GM23338 (cell line): Measurements from ENCODE around the gene ZNF649. TPM values are rescaled to one million over a fixed set of nuclear protein-coding genes. Genes with fewer than 3 reads are reported as not detected.

ENCODE experiments used
- ATAC-seq: fragments of 200-7000 bp; cut with Tn5 transposase; 3 replicates; pipeline ENCODE4 v1.9.1; 2020
- DNase-seq: peaks from one replicate; pipeline ENCODE4 v3.0.0-alpha.2; 2015; ENCODE audit warnings: low spot score
- H2AFZ ChIP-seq: fragments of 200-600 bp; sonication (generic); 2 replicates; pipeline ENCODE4 v1.8.0; 2016; ENCODE audit warnings: antibody characterized with exemption, mild to moderate bottlenecking, moderate library complexity
- H3F3A ChIP-seq: fragments of 200-600 bp; sonication (generic); replicated peaks from 2 replicates; pipeline ENCODE4 v1.8.0; 2017; ENCODE audit warnings: antibody characterized with exemption, mixed run types, low read depth
- H3K27ac ChIP-seq: fragments of 200-600 bp; sonication (generic); 2 replicates; pipeline ENCODE4 v1.6.1; 2016; ENCODE audit warnings: low read depth
- H3K27me3 ChIP-seq: fragments of 200-600 bp; sonication (generic); 2 replicates; pipeline ENCODE4 v1.8.0; 2016; ENCODE audit warnings: mild to moderate bottlenecking, mixed run types, moderate library complexity; ENCODE audit not compliant: insufficient read depth
- H3K36me3 ChIP-seq: fragments of 200-600 bp; sonication (generic); 2 replicates; pipeline ENCODE4 v1.8.0; 2016; ENCODE audit warnings: mild to moderate bottlenecking; ENCODE audit not compliant: insufficient read depth
- H3K4me1 ChIP-seq: fragments of 200-600 bp; sonication (generic); 2 replicates; pipeline ENCODE4 v1.8.0; 2016; ENCODE audit warnings: mild to moderate bottlenecking, moderate library complexity; ENCODE audit not compliant: insufficient read depth
- H3K4me2 ChIP-seq: fragments of 200-600 bp; sonication (generic); 2 replicates; pipeline ENCODE4 v1.7.1; 2017; ENCODE audit warnings: mixed run types
- H3K4me3 ChIP-seq: fragments of 200-600 bp; sonication (generic); 2 replicates; pipeline ENCODE4 v1.6.1; 2016; ENCODE audit warnings: mixed run types
- H3K79me2 ChIP-seq: fragments of 200-600 bp; sonication (generic); replicated peaks from 2 replicates; pipeline ENCODE4 v1.8.0; 2017; ENCODE audit warnings: mild to moderate bottlenecking; ENCODE audit not compliant: insufficient read depth
- H3K9me2 ChIP-seq: fragments of 200-600 bp; sonication (generic); 2 replicates; pipeline ENCODE4 v1.8.0; 2017; ENCODE audit not compliant: insufficient read depth
- H4K20me1 ChIP-seq: fragments of 200-600 bp; sonication (generic); replicated peaks from 2 replicates; pipeline ENCODE4 v1.8.0; 2017; ENCODE audit warnings: mild to moderate bottlenecking; ENCODE audit not compliant: insufficient read depth
- H3K27ac Mint-ChIP-seq: 2 replicates; pipeline ENCODE4 v1.8.0; 2020; ENCODE audit warnings: inconsistent platforms, mild to moderate bottlenecking, moderate library complexity, mixed read lengths
- H3K27me3 Mint-ChIP-seq: 3 replicates; pipeline ENCODE4 v1.8.0; 2022; ENCODE audit warnings: low read depth, mild to moderate bottlenecking, moderate library complexity, mixed read lengths, inconsistent platforms; ENCODE audit not compliant: insufficient read depth, poor library complexity
- H3K36me3 Mint-ChIP-seq: 3 replicates; pipeline ENCODE4 v1.8.0; 2021; ENCODE audit warnings: low read depth, mild to moderate bottlenecking, inconsistent platforms, moderate library complexity, mixed read lengths
- H3K4me1 Mint-ChIP-seq: 3 replicates; pipeline ENCODE4 v1.8.0; 2020; ENCODE audit warnings: mild to moderate bottlenecking, inconsistent platforms, mixed read lengths
- H3K4me3 Mint-ChIP-seq: 3 replicates; pipeline ENCODE4 v1.8.0; 2021; ENCODE audit warnings: moderate library complexity, mild to moderate bottlenecking, inconsistent platforms, mixed read lengths
- H3K9me3 Mint-ChIP-seq: 3 replicates; pipeline ENCODE4 v1.8.0; 2020; ENCODE audit warnings: moderate library complexity, mild to moderate bottlenecking, inconsistent platforms, mixed read lengths
- CREB1 ChIP-seq: fragments of 250-450 bp; sonication (Bioruptor Pico); IDR thresholded peaks from 2 replicates; pipeline ENCODE4 v1.5.0; 2020; ENCODE audit warnings: low read depth, mild to moderate bottlenecking, moderate library complexity
- CTCF ChIP-seq, 2 experiments: fragments of 200-600 bp in 1 of 2; sonication (generic) in 1 of 2; conservative IDR thresholded peaks; 2 replicates each; pipeline versions ENCODE4 v1.5.1 to v1.6.1; 2016 to 2017; ENCODE audit warnings: antibody characterized with exemption in 2 of 2, low read depth in 2 of 2, mild to moderate bottlenecking in 2 of 2, moderate library complexity in 1 of 2
- EZH2 ChIP-seq: fragments of 200-600 bp; sonication (generic); IDR thresholded peaks from one replicate; pipeline ENCODE4 v1.8.0; 2017; ENCODE audit warnings: antibody characterized with exemption, mild to moderate bottlenecking, low read depth; ENCODE audit not compliant: unreplicated experiment
- EZH2phosphoT487 ChIP-seq: fragments of 200-600 bp; sonication (generic); IDR thresholded peaks from one replicate; pipeline ENCODE4 v1.8.1; 2018; ENCODE audit warnings: antibody characterized with exemption; ENCODE audit not compliant: unreplicated experiment
- JUNB ChIP-seq: IDR thresholded peaks from one replicate; pipeline ENCODE4 v1.6.1; 2016; ENCODE audit warnings: antibody characterized with exemption; ENCODE audit not compliant: unreplicated experiment
- POLR2AphosphoS5 ChIP-seq: IDR thresholded peaks from 2 replicates; pipeline ENCODE4 v1.6.1; 2016; ENCODE audit warnings: antibody characterized with exemption, low read depth
- REST ChIP-seq: IDR thresholded peaks from one replicate; pipeline ENCODE4 v1.6.1; 2018; ENCODE audit warnings: antibody characterized with exemption; ENCODE audit not compliant: unreplicated experiment
- STAT1 ChIP-seq: IDR thresholded peaks from one replicate; pipeline ENCODE4 v1.6.1; 2016; ENCODE audit warnings: antibody characterized with exemption; ENCODE audit not compliant: unreplicated experiment
- ZNF114 ChIP-seq: fragments of 250-450 bp; sonication (Bioruptor Pico); IDR thresholded peaks from 2 replicates; pipeline ENCODE4 v1.5.0; 2020; ENCODE audit warnings: mild to moderate bottlenecking, moderate library complexity
- ZNF331 ChIP-seq: fragments of 250-450 bp; sonication (Bioruptor Pico); IDR thresholded peaks from 2 replicates; pipeline ENCODE4 v1.5.0; 2020; ENCODE audit warnings: low read depth, mild to moderate bottlenecking, moderate library complexity
- ZNF462 ChIP-seq: fragments of 250-450 bp; sonication (Bioruptor Pico); IDR thresholded peaks from 2 replicates; pipeline ENCODE4 v1.5.0; 2020; ENCODE audit warnings: mild to moderate bottlenecking, moderate library complexity
- polyA plus RNA-seq: library from polyadenylated mRNA; unstranded; fragments of >200 nt; fragmentation: Nextera tagmentation; extraction: Ambion mirVana; gene quantifications from 2 replicates; pipeline ENCODE4 v1.2.1, GENCODE V29; 2016
- total RNA-seq: library from RNA; depleted of rRNA; stranded (reverse); fragments of >200 nt; shearing (Covaris generic); gene quantifications from 2 replicates; pipeline ENCODE4 v1.2.3, GENCODE V29; 2014

ZNF649 gene
- total and polyA plus RNA-seq, 2 experiments from 2014 or later = 40.6 to 68.9 TPM

- H3K79me2 ChIP-seq = peaks cover 72% of the 10 kb centered on the region
- H3K4me2 ChIP-seq = no peak overlapping the region
- Mint-ChIP-seq H3K27ac (no peak overlapping the region), H3K27me3 (peaks cover 32% of the 10 kb centered on the region), H3K4me3 (no peak overlapping the region; the same call in 2 of the 3 replicates), H3K4me1 (peaks cover 16% of the 10 kb centered on the region; the same call in 2 of the 3 replicates), H3K9me3 (peaks cover 83% of the 10 kb centered on the region), H3K36me3 (peaks cover 95% of the 10 kb centered on the region)
- H3K4me1 ChIP-seq = peaks cover 8% of the 10 kb centered on the region; the same call in 1 of the 2 replicates
- no peak overlapping the region for H3K27ac ChIP-seq
- H3K27me3 ChIP-seq = no peaks in the 10 kb centered on the region
- H3F3A ChIP-seq = peaks cover 52% of the 10 kb centered on the region
- H3K4me3 ChIP-seq = no peak overlapping the region
- H2AFZ ChIP-seq = no peak overlapping the region
- 0 out of 2 replicates have a peak, but pooled peaks cover 3% of the 10 kb centered on the region for H3K9me2 ChIP-seq
- TF ChIP-seq POLR2AphosphoS5 = no peak
- no peak for TF ChIP-seq CTCF (conservative IDR thresholded peaks at IDR 0.05; ENCODE audit: low read depth in 2 of 2)
- no peak for TF ChIP-seq ZNF462 (CRISPR knock-in tag)
- TF ChIP-seq EZH2phosphoT487 = no peak
- TF ChIP-seq JUNB = no peak
- no peak for TF ChIP-seq STAT1
- TF ChIP-seq CREB1 = no peak
- TF ChIP-seq ZNF114 (CRISPR knock-in tag) = no peak
- no peak for TF ChIP-seq ZNF331 (CRISPR knock-in tag)
- no peak for TF ChIP-seq REST
- TF ChIP-seq EZH2 = no peak
- ATAC-seq (no peak), DNase-seq (no peak)
- H3K36me3 ChIP-seq = peaks cover 63% of the 10 kb centered on the region
- H4K20me1 ChIP-seq = no peaks in the 10 kb centered on the region
These were observed 14.9 kb downstream of the ZNF649 start for GRCh38 chr19:51889934-51890333.
